GM21526 (cell line): ENCODE data around the gene KRTAP5-10.
"Not testable (repeated sequence)": the region's sequence is repeated elsewhere in the genome, so short reads cannot be mapped to it uniquely, and the experiment has no call there.

Source experiments
- ATAC-seq: cut with Tn5 transposase; IDR thresholded peaks from one replicate; pipeline ENCODE4 v1.9.1; 2021; ENCODE audit warnings: moderate library complexity; ENCODE audit not compliant: unreplicated experiment, low FRiP score

Gene KRTAP5-10

GRCh38 chr11:71565263-71565662 is at the start of gene KRTAP5-10:
Gene KRTAP5-10 (plus strand): TSS chr11:71565563. CDS start chr11:71565588, 25 bp downstream.
- ATAC-seq = no peak

- ATAC-seq = no peak
Measured at GRCh38 chr11:71518506-71519471, 46.6 kb upstream of the KRTAP5-10 start.

GRCh38 chr11:71519546-71519945 is 45.8 kb upstream of the KRTAP5-10 start:
- ATAC-seq = no peak

GRCh38 chr11:71525188-71525937 is 40.0 kb upstream of the KRTAP5-10 start:
- no peak for ATAC-seq

- no peak for ATAC-seq
Measured at GRCh38 chr11:71525938-71526495, 39.3 kb upstream of the KRTAP5-10 start.

- not testable (repeated sequence) for ATAC-seq
Measured at GRCh38 chr11:71526796-71527575, 38.4 kb upstream of the KRTAP5-10 start, which contains the start of gene KRTAP5-7. Gene KRTAP5-7 (plus strand): TSS chr11:71527267. CDS start chr11:71527301, 34 bp downstream.

- ATAC-seq = no peak
Measured at GRCh38 chr11:71527576-71528210, 37.7 kb upstream of the KRTAP5-10 start.

- ATAC-seq = no peak
Measured at GRCh38 chr11:71530602-71531001, 34.8 kb upstream of the KRTAP5-10 start.

GRCh38 chr11:71532036-71532610 is 33.2 kb upstream of the KRTAP5-10 start:
- no peak for ATAC-seq

- ATAC-seq = not testable (repeated sequence)
Measured at GRCh38 chr11:71534711-71535608, 30.4 kb upstream of the KRTAP5-10 start.

GRCh38 chr11:71535825-71536224 is 29.5 kb upstream of the KRTAP5-10 start:
- ATAC-seq = no peak

GRCh38 chr11:71537537-71537936 is 27.8 kb upstream of the KRTAP5-10 start:
- ATAC-seq = no peak

- ATAC-seq = not testable (repeated sequence)
Measured at GRCh38 chr11:71537977-71538665, 27.2 kb upstream of the KRTAP5-10 start, which contains the start of gene KRTAP5-8. Gene KRTAP5-8 (plus strand): TSS chr11:71538025. CDS start chr11:71538056, 31 bp downstream.

- ATAC-seq = no peak
Measured at GRCh38 chr11:71538666-71538990, 26.7 kb upstream of the KRTAP5-10 start.

GRCh38 chr11:71539017-71539416 is 26.3 kb upstream of the KRTAP5-10 start:
- ATAC-seq = no peak

- ATAC-seq = not testable (repeated sequence)
Measured at GRCh38 chr11:71539971-71540370, 25.4 kb upstream of the KRTAP5-10 start.

GRCh38 chr11:71540521-71541304 is 24.6 kb upstream of the KRTAP5-10 start:
- not testable (repeated sequence) for ATAC-seq
